Right lobe of liver (tissue), 4 donors: Measurements from ENCODE around the gene MYO3B.

Experiments used
- POLR2A ChIP-seq: fragments of 450-650 bp; IDR thresholded peaks from one replicate; pipeline ENCODE4 v1.6.1; 2017; ENCODE audit warnings: antibody characterized with exemption, mild to moderate bottlenecking
- TF ChIP-seq, protein P1 (sequence below), 4 donors: fragments of 200-600 bp in 3 of 4; fragments of 450-650 bp in 1 of 4; IDR thresholded peaks; one replicate each; pipeline versions ENCODE4 v1.5.1 to v1.8.0; 2016 to 2022; ENCODE audit warnings: antibody characterized with exemption in 4 of 4, mild to moderate bottlenecking in 2 of 4
- donor health status: DM: no; HTN: no; CAD: no.
- donor health status: DM: no; HTN: no; CAD: no.
- donor health status: DM: no; HTN: yes; CAD: no.

- TF ChIP-seq, protein P1, sequence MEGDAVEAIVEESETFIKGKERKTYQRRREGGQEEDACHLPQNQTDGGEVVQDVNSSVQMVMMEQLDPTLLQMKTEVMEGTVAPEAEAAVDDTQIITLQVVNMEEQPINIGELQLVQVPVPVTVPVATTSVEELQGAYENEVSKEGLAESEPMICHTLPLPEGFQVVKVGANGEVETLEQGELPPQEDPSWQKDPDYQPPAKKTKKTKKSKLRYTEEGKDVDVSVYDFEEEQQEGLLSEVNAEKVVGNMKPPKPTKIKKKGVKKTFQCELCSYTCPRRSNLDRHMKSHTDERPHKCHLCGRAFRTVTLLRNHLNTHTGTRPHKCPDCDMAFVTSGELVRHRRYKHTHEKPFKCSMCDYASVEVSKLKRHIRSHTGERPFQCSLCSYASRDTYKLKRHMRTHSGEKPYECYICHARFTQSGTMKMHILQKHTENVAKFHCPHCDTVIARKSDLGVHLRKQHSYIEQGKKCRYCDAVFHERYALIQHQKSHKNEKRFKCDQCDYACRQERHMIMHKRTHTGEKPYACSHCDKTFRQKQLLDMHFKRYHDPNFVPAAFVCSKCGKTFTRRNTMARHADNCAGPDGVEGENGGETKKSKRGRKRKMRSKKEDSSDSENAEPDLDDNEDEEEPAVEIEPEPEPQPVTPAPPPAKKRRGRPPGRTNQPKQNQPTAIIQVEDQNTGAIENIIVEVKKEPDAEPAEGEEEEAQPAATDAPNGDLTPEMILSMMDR (IDR thresholded peaks at IDR 0.05), result no peak
- no peak for TF ChIP-seq POLR2A
These were observed 30.0 kb downstream of the MYO3B start for GRCh38 chr2:170207901-170208300.
